Measurements from ENCODE around the gene MACROD2.

The MACROD2 gene

DNA sequence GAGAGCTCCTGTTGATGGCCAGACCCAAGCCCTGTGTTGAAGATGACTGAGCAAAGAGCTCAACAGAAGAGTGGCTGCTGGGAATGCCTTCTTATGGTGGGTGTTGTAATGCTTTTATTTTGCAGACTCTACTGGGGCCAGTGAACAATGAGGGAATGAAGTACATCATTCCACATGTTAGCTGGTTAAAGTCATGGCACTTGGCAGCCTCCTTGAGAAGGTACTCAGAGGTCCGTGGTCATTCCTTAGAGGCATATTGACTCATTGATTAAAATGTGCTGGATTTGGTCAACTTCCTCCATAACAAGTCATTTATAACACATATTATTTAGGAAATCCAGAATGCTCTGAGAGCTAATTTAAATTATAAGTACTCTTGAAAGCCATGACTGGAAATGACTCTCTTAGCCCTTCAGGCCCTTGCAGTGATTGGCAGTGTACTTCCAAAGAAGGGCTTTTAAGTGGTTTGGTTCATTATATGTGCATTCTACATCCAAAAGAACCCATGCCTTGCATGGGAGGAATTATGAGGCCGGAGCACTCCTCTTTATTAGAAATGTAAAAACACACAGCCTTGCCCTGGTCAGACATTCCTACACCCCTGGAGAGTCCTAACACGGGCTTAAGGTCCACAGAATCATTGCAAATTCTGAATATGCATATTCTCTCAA lies 1601.0 kb downstream of the MACROD2 start:
- H3K27ac ChIP-seq = no peak overlapping the region
- TF ChIP-seq ZFX (IDR thresholded peaks at IDR 0.05) = no peak
- TF ChIP-seq CTCF (conservative IDR thresholded peaks at IDR 0.05) = no peak

DNA sequence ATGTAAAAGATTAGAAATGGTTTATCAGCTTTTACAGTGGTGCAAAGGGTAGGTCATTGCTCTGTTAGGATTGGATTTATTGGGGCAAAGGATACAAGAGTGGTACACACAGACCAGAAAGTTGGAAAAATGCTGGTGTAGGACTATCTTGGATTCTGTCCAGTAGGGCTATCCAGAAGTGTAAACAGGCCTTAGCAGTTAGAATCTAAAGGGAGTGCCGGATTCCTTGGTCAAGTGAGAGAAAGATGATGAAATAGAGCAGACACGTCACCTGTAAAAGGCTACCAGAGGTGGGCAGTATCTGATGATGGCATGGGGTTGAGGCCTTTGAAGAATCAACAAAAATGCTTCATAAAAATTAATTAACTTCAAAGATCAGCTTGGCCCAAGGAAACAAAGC lies 1602.0 kb downstream of the MACROD2 start:
- no peak for TF ChIP-seq CTCF (conservative IDR thresholded peaks at IDR 0.05)
- no peak for TF ChIP-seq ZFX (IDR thresholded peaks at IDR 0.05)

DNA sequence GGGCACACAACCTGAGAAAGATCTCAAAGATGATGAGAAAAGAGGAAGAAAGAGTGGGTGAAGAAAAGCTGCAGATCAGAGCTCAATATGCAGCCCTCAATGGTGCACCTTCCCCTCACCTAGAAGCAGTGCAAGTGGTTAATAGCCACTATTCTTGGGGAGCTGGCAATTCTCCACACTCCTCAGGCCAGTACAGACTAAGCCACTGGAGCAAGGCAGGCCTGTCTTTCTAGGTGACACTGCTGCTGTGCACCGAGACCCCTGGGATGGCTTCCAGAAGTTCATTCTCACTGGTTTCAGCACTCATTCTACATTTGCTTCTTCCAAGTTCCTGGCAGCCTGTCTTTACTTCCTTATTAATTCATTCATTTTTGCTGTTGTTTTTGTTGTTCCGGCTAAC lies 1604.6 kb downstream of the MACROD2 start:
- H3K27ac ChIP-seq = no peak overlapping the region
- TF ChIP-seq ZFX (IDR thresholded peaks at IDR 0.05) (no peak), CTCF (conservative IDR thresholded peaks at IDR 0.05) (no peak)

More for the DNA sequence above, 1602.0 kb downstream of the MACROD2 start:
- H3K27ac ChIP-seq = no peak overlapping the region

DNA sequence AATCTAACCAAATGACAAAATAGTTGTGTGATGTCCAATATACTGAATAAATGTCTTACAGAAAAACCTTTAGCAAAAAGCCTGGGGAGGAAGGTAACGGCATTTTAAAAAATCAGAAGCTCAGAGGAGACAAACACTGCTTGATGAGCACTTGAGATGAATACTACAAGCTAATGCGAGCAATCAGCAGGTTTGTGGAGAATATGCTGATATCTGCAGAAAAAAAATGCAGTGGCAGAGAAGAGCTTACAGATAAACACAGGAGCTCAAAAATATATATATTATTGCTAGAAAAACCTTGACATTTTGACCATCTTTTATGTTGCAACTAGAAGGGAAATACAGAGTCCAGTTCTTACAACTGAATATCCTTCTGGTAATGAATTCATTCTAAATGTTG lies 1605.2 kb downstream of the MACROD2 start:
- no peak overlapping the region for H3K27ac ChIP-seq
- TF ChIP-seq CTCF (conservative IDR thresholded peaks at IDR 0.05) (no peak), ZFX (IDR thresholded peaks at IDR 0.05) (no peak)

- H3K27ac ChIP-seq = no peak overlapping the region
- TF ChIP-seq ZFX (IDR thresholded peaks at IDR 0.05) (no peak), CTCF (conservative IDR thresholded peaks at IDR 0.05) (no peak)
Observed at GRCh38 chr20:15603506-15603905, 1608.2 kb downstream of the MACROD2 start.

- TF ChIP-seq CTCF (conservative IDR thresholded peaks at IDR 0.05) (no peak), ZFX (IDR thresholded peaks at IDR 0.05) (no peak)
- no peak overlapping the region for H3K27ac ChIP-seq
Observed at GRCh38 chr20:15603978-15604805, 1608.9 kb downstream of the MACROD2 start.

DNA sequence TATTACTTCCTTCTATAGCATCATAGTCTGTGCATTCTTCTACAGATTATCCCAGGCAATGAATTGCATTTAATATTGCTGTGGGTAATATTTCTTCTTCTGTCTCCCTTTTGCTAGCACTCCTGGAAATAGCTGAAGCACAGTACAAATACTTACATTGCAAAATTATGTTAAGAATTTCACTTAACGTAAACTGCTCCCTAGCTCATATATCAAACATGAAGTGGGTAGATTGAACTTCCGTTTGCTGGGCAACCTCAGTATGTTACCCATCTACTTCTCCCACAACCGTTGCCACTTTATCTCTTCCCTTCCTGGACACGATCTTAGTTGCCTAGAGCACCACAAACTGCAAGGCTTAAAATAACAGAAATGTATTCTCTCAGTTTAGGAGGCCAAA lies 1614.6 kb downstream of the MACROD2 start:
- no peak overlapping the region for H3K27ac ChIP-seq
- no peak for TF ChIP-seq CTCF (conservative IDR thresholded peaks at IDR 0.05)
- no peak for TF ChIP-seq ZFX (IDR thresholded peaks at IDR 0.05)
